GM19240 (cell line): ENCODE data around the gene PHF2.

Source experiments
- DNase-seq: peaks from one replicate; pipeline ENCODE4 v3.0.0; 2011; ENCODE audit warnings: low spot score; ENCODE audit not compliant: insufficient read length

PHF2 gene

DNA sequence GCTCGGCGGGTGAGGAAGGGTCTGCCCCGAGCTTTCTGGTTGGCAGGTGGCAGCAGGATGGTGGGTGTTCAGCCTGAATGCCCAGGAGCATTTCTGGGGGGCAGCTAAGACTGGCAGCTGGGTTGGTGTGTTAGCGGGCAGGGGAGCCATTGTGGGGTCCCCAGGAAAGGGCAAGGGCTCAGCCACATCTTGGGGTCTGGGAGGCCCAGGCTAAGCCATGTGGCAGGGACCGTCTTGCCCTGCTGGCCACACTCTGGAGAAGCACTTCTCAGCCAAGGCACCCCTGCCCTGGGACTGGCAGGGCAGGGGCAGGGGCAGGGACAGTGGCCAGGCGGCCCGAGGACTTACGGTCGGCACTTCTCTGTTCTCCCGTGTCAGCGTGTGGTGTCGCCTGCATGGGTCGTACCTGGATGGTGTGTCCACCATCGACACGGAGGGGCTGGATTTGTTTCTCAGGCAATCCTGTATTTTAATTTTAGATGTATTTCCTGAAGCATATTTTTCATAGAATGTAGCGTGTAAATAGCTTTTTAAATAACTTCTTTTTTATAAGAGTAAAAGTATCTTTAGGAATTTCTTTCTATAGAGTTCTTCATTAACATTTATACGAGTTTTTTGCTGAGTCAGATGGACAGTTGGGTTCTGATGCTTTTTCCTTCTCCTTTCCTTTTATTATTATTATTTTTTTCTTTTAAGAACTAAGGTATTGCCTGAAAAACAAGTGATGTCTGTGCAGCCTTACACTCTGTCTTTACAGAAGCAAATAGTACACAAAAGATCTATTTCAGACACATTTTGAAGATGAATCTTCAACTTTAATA lies 102.0 kb downstream of the PHF2 start:
- DNase-seq, result no peak

GRCh38 chr9:93679536-93680442 lies 103.4 kb downstream of the PHF2 start:
- no peak for DNase-seq

DNA sequence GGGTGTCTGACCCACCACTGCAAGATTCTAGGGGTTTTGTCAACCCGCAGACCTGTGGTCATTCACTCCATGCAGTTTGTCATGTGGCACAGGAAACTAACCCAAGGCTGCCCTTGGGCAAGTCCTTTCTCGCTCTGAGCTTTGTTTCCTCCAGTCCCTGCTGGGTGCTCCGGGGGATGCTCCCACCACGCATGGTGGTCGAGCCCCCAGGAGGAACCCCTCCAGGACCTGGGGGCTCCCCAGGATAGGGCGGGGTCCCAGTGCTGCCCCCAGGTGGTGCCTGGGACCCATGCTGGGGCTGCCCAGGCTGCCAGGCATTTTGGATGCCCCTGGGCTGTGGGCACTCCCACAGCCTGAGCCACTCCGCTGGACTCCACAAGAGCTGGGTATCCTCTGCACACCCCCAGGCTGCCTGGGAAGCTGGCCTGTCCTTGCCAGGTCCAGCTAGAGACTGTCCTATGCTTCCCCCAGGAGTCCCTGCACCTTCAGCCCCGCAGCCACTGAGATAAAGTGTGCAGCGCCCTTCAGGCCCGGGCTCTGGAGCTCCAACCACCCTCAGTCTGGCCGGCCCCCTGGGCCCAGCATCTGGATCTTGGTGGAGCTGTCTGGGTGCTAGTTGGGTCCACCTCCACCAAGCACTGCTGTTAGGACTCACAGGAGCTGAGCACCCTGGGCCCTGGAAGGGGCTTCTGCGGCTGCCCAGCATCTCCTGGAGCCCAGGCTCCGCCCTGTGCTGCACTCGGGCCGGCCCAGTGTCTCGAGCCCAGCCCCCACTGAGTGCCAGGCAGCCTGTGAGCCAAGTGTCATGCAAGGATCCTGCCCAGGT lies 104.3 kb downstream of the PHF2 start:
- DNase-seq, result no peak

GRCh38 chr9:93681269-93682154 lies 105.1 kb downstream of the PHF2 start:
- DNase-seq, result no peak

- DNase-seq, result peak; percentile 68
These were observed 106.0 kb downstream of the PHF2 start for GRCh38 chr9:93682155-93682968.

GRCh38 chr9:93683331-93684134 lies 107.1 kb downstream of the PHF2 start:
- DNase-seq, result no peak

- no peak for DNase-seq
These were observed 107.9 kb downstream of the PHF2 start for GRCh38 chr9:93684161-93684765.

- DNase-seq, result no peak
These were observed 108.6 kb downstream of the PHF2 start for GRCh38 chr9:93684806-93685543.

DNA sequence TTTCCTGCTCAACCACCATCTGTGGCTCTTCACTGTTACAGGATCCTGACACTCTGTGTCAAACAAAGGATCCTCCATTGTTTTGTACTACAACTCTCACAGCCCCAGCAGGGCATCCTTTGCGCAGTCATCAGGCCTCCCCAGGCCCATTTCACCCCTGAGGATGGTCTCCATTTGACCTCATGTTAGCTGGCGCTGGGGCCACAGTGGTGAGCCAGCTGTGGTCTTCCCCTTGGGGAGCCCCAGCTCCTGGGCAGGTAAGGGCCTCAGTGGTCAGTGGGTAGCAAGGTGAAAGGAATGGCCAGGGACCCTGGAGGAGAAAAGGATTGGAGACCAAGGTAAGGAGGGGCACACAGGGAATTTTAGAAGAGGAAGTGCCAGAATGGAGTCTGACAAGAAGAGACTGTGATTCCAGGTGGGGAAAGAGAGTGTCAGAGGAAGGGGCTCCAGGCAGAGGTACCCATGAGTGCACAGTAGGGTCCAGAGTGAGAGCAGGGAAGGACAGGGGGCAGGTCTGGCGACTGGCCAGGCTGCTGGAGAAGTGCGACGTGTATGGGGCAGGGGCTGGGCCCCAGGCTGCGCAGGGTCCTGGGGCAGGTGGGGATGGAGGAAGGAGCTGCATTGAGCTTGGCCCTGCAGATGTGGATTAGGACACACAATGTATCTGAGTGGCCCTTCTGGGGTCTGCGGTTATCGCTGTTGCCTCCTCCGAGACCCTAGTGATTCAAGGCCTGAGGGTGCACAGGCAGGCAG lies 109.9 kb downstream of the PHF2 start:
- DNase-seq, result no peak

GRCh38 chr9:93686880-93687236 lies 110.5 kb downstream of the PHF2 start:
- DNase-seq, result no peak

- no peak for DNase-seq
These were observed 114.2 kb downstream of the PHF2 start for GRCh38 chr9:93690618-93691017.

DNA sequence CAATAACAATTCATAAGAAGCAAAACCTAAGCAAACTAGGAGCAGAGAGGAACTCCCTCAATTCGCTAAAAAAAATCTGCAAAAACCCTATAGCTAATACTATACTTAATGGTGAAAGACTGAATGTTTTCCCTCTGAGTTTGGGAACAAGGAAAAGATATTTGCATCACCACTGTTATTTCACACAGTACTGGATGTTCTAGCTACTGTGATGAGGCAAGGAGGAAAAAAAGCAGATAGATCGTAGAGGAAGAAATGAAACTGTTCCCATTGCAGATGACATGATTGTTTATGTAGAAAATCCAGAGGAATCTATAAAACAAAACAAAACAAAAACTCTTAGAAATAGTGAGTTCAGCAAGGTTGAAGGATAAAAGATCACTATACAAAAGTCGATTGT lies 116.7 kb downstream of the PHF2 start:
- DNase-seq, result no peak

- DNase-seq, result no peak
These were observed 121.2 kb downstream of the PHF2 start for GRCh38 chr9:93697352-93698139.

DNA sequence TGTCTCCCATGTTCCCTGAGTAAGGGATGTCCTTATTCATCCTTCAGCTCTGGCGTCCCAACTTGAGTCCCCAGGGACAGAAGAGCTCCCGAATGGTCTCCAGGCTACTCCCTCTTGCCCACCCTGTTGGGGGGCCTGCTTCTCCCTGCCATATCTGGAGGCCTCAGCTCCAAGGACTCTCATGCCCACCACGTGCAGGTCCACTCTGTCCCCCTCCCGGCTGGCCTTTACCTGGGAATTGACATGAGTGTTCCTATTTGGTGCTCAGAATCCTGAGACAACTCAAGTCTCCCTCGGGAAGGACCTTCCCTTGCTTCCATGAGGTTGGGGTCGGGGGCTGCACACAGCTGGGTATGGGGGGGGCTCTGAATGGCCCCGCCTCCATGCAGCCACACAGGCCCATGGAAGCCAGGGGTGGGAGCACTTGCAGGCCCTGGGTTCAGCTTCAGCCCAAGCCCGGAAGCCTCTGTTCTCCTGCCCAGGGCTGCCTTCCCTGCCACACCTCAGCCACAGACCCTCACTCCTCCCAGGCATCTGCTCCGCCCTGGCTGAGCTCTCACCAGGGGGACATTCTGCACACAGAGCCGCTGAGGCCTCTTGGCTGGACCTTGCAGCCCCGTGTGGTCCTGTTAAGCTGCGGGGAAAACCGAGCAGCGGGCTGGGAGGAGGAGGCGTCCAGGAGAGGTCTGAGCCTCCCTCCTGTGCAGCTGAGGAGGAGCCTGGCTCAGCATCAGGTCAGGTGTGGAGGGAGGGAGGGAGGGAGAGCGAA lies 121.9 kb downstream of the PHF2 start:
- no peak for DNase-seq

DNA sequence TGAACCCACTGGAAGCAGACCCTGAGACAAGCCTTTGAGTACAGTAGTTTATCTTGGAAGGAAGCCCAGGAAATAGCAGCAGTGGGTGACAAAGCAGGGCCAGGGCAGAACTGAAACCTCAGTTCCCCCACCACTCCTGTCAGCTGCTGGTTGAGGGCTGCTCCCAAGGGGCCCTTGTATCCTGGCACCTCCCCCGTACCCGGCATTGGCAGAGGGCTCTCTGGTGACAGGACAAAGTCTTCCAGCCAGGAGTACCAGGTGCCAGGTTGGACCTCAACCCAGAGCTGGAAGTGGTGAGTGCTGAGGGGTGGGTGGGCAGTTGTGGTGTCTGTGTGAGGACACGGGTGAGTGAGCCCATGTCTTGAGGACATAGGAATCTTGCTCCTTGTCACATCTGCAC lies 123.3 kb downstream of the PHF2 start:
- no peak for DNase-seq
